Loucy (cell line): ENCODE measurements around the gene SLC16A8.

Experiments used
- H2AFZ ChIP-seq: fragments of 200-600 bp; sonication (generic); 2 replicates; pipeline ENCODE4 v1.6.0; 2016; ENCODE audit warnings: antibody characterized with exemption, mild to moderate bottlenecking, low read length, moderate library complexity
- H3F3A ChIP-seq: fragments of 200-600 bp; 2 replicates; pipeline ENCODE4 v1.6.0; 2016; ENCODE audit warnings: antibody characterized with exemption, low read depth, mild to moderate bottlenecking
- H3K27me3 ChIP-seq: fragments of 200-600 bp; sonication (generic); 2 replicates; pipeline ENCODE4 v1.6.1; 2014; ENCODE audit warnings: low read length, mild to moderate bottlenecking; ENCODE audit not compliant: insufficient read depth, poor library complexity, severe bottlenecking
- H3K36me3 ChIP-seq: fragments of 200-600 bp; sonication (generic); 2 replicates; pipeline ENCODE4 v1.6.1; 2016; ENCODE audit warnings: low read length; ENCODE audit not compliant: insufficient read depth
- H3K4me1 ChIP-seq: fragments of 200-600 bp; sonication (generic); 2 replicates; pipeline ENCODE4 v1.5.1; 2014; ENCODE audit warnings: low read length, mild to moderate bottlenecking; ENCODE audit not compliant: insufficient read depth, poor library complexity, severe bottlenecking
- H3K4me2 ChIP-seq: fragments of 200-600 bp; sonication (generic); 2 replicates; pipeline ENCODE4 v1.6.0; 2014; ENCODE audit warnings: antibody characterized with exemption, low read length, low read depth, mild to moderate bottlenecking; ENCODE audit not compliant: poor library complexity, severe bottlenecking
- H3K4me3 ChIP-seq: fragments of 200-600 bp; sonication (generic); 2 replicates; pipeline ENCODE4 v1.5.1; 2014; ENCODE audit warnings: low read length, mild to moderate bottlenecking, mixed read lengths; ENCODE audit not compliant: poor library complexity, severe bottlenecking
- H3K79me2 ChIP-seq: fragments of 200-600 bp; sonication (generic); 2 replicates; pipeline ENCODE4 v1.6.1; 2014; ENCODE audit warnings: low read length; ENCODE audit not compliant: insufficient read depth
- H3K9ac ChIP-seq: fragments of 200-600 bp; sonication (generic); 2 replicates; pipeline ENCODE4 v1.6.0; 2014; ENCODE audit warnings: mild to moderate bottlenecking, low read depth, low read length, moderate library complexity; ENCODE audit not compliant: poor library complexity, severe bottlenecking
- H3K9me2 ChIP-seq: fragments of 200-600 bp; sonication (generic); replicated peaks from 2 replicates; pipeline ENCODE4 v1.6.1; 2016; ENCODE audit warnings: low read depth, low read length, mixed read lengths
- H3K9me3 ChIP-seq: fragments of 200-600 bp; sonication (generic); 2 replicates; pipeline ENCODE4 v1.6.1; 2014; ENCODE audit warnings: mild to moderate bottlenecking, antibody characterized with exemption, low read length, low read depth; ENCODE audit not compliant: insufficient read depth
- H4K20me1 ChIP-seq: fragments of 200-600 bp; sonication (generic); 2 replicates; pipeline ENCODE4 v1.6.0; 2014; ENCODE audit warnings: antibody characterized with exemption, low read length, mild to moderate bottlenecking; ENCODE audit not compliant: insufficient read depth, poor library complexity, severe bottlenecking
- CTCF ChIP-seq: fragments of 200-600 bp; sonication (generic); conservative IDR thresholded peaks from 2 replicates; pipeline ENCODE4 v1.5.1; 2014; ENCODE audit warnings: mild to moderate bottlenecking, antibody characterized with exemption, low read length
- EZH2phosphoT487 ChIP-seq: fragments of 200-600 bp; IDR thresholded peaks from 2 replicates; pipeline ENCODE4 v1.6.1; 2018; ENCODE audit warnings: antibody characterized with exemption, mild to moderate bottlenecking, moderate library complexity, borderline replicate concordance

Gene SLC16A8

GRCh38 chr22:38083931-38084631 is at the start of gene SLC16A8:
SLC16A8 (minus strand) TSS chr22:38084184; CDS start chr22:38082873, 1,311 bp downstream.
- H2AFZ ChIP-seq = no peak within 1 kb of the TSS
- no peaks in the 10 kb centered on the region for H4K20me1 ChIP-seq
- H3K79me2 ChIP-seq = no peaks in the 10 kb centered on the region
- no peaks in the 10 kb centered on the region for H3K27me3 ChIP-seq
- H3K9me3 ChIP-seq = no peaks in the 10 kb centered on the region
- H3K4me1 ChIP-seq = no peaks in the 10 kb centered on the region
- no peak within 1 kb of the TSS for H3K4me2 ChIP-seq
- no peak within 1 kb of the TSS for H3K4me3 ChIP-seq
- no peaks in the 10 kb centered on the region for H3F3A ChIP-seq
- H3K9ac ChIP-seq = no peak within 1 kb of the TSS
- H3K9me2 ChIP-seq = no peaks in the 10 kb centered on the region
- no peaks in the 10 kb centered on the region for H3K36me3 ChIP-seq
- TF ChIP-seq EZH2phosphoT487 = no peak
- TF ChIP-seq CTCF = no peak

GRCh38 chr22:38133331-38133730 is 49.3 kb upstream of the SLC16A8 start:
- Histone ChIP-seq H3F3A (no peaks in the 10 kb centered on the region), H3K27me3 (no peaks in the 10 kb centered on the region), H3K79me2 (no peaks in the 10 kb centered on the region), H3K9me2 (no peaks in the 10 kb centered on the region), H3K36me3 (peaks cover 40% of the 10 kb centered on the region; the same call in 1 of the 2 replicates), H3K9me3 (no peaks in the 10 kb centered on the region), H3K4me1 (no peaks in the 10 kb centered on the region), H2AFZ (no peak overlapping the region), H3K4me2 (no peak overlapping the region), H3K4me3 (no peak overlapping the region), H3K9ac (no peak overlapping the region), H4K20me1 (no peaks in the 10 kb centered on the region)
- no peak for TF ChIP-seq EZH2phosphoT487
- no peak for TF ChIP-seq CTCF

DNA sequence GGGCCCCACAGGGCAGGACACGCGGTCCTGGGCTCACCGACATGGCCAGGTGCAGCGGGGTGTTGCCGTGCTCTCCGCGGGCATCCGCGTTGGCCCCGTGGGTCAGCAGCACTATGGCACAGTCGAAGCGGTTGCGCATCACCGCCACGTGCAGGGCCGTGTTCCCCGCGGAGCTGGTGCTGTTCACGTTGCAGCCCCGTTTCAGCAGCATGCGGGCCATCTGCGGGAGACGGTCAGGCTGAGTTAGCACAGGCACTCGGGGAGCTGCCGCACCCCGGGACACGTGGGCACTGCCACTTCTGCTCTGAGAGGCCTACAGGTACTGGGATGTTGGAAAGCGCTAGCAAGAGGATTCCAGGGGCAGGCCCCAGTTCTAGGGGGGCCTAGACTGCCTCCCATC is 48.8 kb upstream of the SLC16A8 start:
- TF ChIP-seq EZH2phosphoT487 (no peak), CTCF (no peak)
- no peak overlapping the region for H3K4me2 ChIP-seq
- H3K9me2 ChIP-seq = no peaks in the 10 kb centered on the region
- H3K4me3 ChIP-seq = no peak overlapping the region
- no peaks in the 10 kb centered on the region for H3K4me1 ChIP-seq
- no peaks in the 10 kb centered on the region for H3K27me3 ChIP-seq
- no peaks in the 10 kb centered on the region for H3F3A ChIP-seq
- no peak overlapping the region for H3K9ac ChIP-seq
- H3K9me3 ChIP-seq = no peaks in the 10 kb centered on the region
- H4K20me1 ChIP-seq = no peaks in the 10 kb centered on the region
- no peak overlapping the region for H2AFZ ChIP-seq
- H3K36me3 ChIP-seq = peaks cover 37% of the 10 kb centered on the region; the same call in 1 of the 2 replicates
- no peaks in the 10 kb centered on the region for H3K79me2 ChIP-seq
